GM15510 (cell line): ENCODE data around the gene KRTAP4-6.
"Not testable (repeated sequence)": the region's sequence is repeated elsewhere in the genome, so short reads cannot be mapped to it uniquely, and the experiment has no call there.

Experiments
- POLR2A ChIP-seq: IDR thresholded peaks from 3 replicates; pipeline ENCODE4 v1.6.1; 2011; ENCODE audit warnings: borderline replicate concordance; ENCODE audit not compliant: insufficient read length; ENCODE audit errors: extremely low read depth

The KRTAP4-6 gene

DNA sequence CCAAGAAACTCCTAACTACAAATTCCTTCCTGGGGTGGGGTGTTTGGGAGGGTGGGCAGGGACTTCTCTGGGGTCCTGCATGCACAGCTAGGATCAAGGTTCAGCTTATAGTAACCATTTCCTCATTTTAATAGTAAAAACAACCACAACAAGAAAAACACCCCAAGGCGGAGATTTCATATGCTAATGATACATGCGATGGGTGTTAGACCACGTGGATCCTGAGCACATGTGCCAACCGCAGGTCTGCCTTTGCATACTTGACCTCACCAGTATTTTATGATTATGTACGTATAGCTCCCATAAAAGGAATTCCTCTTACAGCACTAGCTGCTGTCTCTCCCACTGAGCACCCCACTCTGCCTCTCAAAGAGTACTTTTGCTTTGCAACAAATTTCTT is 24.0 kb downstream of the KRTAP4-6 start:
- TF ChIP-seq POLR2A = no peak

DNA sequence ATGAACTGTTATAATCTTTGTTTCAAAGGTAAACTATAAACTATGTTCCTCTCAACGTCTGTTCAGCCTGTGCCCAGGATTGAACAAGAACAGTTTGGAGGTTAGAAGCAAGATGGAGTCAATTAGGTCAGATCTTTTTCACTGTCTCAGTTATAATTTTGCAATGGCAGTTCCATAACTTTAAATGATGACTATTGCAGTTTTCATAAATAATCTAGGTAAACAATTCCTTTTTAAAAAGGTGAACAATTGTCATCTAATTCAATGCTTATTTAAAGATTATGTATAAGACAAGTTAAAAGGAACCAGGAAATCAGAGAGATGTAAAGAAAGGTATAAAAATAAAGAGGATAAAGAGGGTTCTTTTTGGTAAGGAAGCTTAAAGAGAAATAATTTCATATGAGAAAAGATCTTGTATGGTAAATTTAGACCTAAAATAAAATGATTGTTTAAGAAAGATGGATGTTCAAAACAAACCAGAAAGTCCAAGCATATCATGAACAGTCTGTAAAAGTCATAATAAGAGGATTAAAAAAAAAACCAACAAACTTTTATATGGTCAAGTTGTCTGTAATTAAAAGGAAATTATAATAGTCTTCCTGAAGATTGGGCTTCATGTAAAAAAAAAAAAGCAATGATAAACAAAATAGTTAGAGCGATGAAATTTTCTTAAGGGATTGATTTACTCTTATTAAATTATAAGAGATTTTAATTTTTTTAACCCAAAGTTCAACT is 29.0 kb downstream of the KRTAP4-6 start:
- TF ChIP-seq POLR2A = no peak

DNA sequence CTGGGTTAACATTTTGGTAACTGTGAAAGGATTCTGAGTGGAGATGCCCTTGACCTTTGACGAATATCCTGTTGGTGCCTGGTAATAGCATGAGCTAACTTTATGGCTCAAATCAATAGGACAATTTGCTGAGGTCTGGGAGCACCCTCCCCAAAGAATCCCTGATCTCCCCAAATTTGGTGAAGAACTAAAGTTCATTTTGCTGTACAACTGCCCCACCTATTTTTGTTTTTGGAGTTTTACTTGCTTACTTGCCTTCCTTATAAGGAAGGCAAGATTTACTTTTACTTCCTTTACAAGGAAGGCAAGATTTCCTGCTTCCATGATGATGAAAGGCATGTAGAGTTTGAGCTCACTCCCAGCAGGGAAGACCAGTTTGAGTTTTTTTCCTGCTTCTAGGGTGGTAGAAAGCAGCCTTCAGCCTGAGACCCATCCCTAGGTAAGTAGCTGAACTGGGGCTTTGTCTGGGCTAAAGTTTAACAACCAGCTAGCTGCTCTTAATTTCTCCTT is 32.3 kb downstream of the KRTAP4-6 start:
- TF ChIP-seq POLR2A = no peak

GRCh38 chr17:41105347-41105746 is 35.0 kb downstream of the KRTAP4-6 start, which contains the start of gene KRTAP4-9:
TSS of gene KRTAP4-9 (plus strand) at chr17:41105389. CDS start at chr17:41105389, 0 bp downstream.
- TF ChIP-seq POLR2A = not testable (repeated sequence)

DNA sequence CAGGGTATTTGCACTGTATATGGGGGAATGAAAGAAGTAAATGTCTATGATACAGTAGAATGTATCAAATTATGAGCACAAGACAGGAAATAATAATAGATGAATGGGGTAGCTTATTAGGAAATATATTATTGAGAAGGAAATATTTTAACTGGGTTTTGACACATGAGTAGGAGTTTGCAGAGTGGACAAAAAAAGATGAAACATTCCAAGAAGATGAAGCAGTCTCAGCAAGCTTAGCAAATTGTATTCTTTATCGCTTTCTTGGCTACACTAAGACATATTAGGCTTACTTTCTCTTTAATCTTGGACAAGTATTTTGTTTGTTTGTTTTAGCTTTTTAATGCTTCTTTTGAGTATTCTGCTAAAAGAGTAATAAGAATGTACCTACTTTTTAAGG is 36.4 kb downstream of the KRTAP4-6 start:
- no peak for TF ChIP-seq POLR2A

DNA sequence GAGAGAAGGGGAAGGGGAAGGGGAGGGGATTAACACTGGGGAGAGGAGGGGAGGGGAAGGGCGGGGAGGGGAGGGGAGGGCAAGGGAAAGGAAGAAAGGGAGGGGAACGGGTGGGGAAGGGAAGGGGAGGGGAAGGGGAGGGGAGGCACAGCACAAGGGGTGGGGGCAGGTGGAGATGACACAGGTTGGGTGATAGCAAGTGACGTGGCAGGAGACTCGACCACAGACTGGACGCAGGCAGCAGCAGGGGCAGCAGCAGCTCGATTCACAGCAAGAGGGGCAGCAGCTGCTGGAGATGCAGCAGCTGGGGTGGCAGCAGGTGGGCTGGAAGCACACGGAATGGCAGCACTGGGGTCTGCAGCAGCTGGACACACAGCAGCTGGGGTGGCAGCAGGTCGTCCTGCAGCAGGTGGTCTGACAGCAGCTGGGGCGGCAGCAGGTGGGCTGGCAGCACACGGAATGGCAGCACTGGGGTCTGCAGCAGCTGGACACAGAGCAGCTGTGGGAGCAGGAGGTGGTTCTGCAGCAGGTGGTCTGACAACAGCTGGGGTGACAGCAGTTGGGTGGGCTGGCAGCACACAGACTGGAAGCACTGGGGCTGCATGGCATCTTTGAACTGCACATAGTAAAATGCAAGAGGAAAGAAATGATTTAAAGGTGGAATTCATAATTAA is 38.6 kb downstream of the KRTAP4-6 start, which contains the start of gene KRTAP4-16:
KRTAP4-16 (minus strand) TSS at position 624 of the 674 bp plus-strand sequence; CDS start at position 624, 0 bp downstream.
- TF ChIP-seq POLR2A = no peak

GRCh38 chr17:41098481-41098880 is 41.9 kb downstream of the KRTAP4-6 start:
- TF ChIP-seq POLR2A = no peak

- TF ChIP-seq POLR2A = no peak
Observed at GRCh38 chr17:41098042-41098441, 42.3 kb downstream of the KRTAP4-6 start, which contains the start of gene KRTAP4-8. TSS of gene KRTAP4-8 (minus strand) at chr17:41098142. CDS start at chr17:41098084, 58 bp downstream.

GRCh38 chr17:41096055-41096454 is 44.3 kb downstream of the KRTAP4-6 start:
- no peak for TF ChIP-seq POLR2A
